GM18858 (cell line): ENCODE measurements around the gene PLD4.

ENCODE experiments used
- ATAC-seq: cut with Tn5 transposase; IDR thresholded peaks from one replicate; pipeline ENCODE4 v1.9.1; 2021; ENCODE audit not compliant: unreplicated experiment

Gene PLD4

DNA sequence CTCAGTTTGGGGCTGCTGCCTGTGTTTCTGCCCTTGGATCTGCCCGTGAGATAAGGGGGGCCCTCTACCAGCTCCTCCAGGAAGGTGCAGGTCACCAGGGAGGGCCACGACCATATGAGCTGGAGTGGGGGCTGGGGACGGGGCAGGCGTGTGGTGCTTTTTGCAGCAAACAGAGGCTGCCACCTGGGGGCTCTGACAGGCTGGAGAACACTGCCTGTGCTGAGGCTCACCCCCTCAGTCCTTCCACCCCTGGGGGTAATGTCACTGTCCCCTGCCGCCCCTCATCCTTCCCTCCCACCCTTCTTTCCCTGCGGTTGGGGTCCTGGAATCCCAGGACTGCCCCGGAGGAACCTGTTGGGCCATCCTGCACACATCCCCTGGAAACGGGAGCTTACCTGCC, 3.2 kb downstream of the PLD4 start:
- ATAC-seq = no peak

DNA sequence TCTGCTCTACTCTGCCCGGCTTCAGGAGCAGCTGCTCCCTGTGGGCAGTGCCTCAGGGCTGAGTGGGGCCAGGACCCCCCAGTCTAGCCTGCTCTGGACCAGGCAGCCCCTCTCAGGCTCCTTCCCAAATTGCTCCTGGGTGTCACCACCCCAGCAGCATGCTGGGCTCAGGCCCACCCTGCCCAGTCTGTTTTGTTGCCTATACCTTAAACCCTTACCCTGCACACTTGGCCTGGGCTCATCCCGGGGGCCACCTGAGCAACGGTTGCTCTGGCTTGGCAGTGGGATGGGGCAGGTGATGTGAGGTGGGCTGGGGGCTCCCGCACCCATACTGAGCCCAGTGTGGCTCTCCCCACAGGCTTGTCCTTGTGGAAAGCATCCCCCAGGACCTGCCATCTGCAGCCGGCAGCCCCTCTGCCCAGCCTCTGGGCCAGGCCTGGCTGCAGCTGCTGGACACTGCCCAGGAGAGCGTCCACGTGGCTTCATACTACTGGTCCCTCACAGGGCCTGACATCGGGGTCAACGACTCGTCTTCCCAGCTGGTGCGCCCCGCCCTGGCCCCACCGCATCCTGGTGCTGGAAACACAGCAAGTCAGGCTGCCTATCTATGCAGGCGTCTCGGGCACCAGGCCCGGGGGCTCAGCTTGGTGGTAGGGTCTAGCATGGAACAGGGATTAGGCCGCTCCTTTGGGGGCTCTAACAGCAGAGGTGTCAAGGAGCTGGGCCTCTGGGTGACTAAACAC, 3.9 kb downstream of the PLD4 start:
- no peak for ATAC-seq

DNA sequence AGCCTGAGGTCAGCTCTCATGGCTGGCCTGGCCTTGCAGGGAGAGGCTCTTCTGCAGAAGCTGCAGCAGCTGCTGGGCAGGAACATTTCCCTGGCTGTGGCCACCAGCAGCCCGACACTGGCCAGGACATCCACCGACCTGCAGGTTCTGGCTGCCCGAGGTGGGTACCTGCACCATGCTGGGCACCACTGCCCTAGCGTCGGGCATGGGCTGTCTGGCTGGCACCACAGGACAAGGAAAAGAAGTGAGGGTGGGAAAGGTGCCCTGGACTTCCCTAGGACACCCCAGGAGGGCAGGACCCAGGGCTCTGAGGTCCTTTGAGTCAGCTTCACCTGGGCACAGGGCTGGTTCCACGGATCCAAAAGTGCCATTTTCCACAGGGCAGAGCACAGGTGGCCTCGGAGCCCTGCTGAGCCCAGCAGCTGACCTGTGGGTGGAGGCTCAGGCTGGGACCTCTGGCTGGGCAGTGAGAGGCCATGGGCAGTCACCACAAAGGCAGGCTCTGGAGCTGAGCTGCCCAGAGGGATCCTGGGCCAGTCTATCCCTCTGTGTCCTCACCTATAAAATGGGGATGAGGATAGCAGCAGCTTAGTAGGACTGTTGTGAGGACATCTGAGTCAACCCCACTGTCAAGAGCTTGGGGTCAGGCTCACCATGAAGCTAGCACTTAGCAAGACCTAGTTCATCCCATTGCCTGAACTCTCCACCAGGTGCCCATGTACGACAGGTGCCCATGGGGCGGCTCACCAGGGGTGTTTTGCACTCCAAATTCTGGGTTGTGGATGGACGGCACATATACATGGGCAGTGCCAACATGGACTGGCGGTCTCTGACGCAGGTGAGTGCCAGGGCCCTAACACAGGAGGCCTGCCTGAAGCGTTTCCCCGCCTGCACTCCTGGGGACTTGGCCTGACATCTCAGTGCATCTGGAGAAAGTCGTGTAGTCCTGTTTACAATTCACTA, 4.9 kb downstream of the PLD4 start:
- no peak for ATAC-seq

DNA sequence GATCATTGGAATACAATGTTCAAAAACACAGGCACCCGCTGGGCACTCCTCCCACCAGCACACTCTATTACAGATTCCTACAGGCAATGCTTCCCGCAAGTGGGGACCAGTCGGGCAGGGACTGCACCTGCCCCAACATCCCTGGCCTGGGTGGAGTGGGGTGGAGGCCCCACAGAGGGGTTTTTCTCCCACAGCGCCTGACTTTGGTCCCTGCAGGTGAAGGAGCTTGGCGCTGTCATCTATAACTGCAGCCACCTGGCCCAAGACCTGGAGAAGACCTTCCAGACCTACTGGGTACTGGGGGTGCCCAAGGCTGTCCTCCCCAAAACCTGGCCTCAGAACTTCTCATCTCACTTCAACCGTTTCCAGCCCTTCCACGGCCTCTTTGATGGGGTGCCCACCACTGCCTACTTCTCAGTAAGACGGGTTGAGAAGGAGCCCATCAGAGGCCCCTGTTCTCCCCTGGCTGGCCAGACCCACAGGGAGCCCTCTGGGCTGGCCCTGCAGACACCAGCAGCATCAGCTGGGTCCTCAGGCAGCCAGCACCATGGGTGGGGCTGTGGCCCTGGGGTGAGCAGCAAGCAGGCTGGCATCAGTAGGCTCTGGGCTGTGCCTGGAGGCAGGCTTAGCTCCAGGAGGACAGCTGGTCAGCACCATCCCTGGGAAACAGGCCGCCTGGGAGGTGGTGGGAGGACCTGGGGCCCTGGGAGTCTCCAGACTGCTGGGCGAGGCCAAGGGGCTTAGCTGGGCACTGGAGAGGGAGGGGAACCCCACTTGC, 6.0 kb downstream of the PLD4 start:
- ATAC-seq = no peak

- ATAC-seq = no peak
Observed at GRCh38 chr14:104931304-104931770, 6.7 kb downstream of the PLD4 start.

- ATAC-seq = no peak
Observed at GRCh38 chr14:104931771-104932675, 7.3 kb downstream of the PLD4 start.

GRCh38 chr14:104932676-104933631, 8.3 kb downstream of the PLD4 start:
- ATAC-seq = no peak

DNA sequence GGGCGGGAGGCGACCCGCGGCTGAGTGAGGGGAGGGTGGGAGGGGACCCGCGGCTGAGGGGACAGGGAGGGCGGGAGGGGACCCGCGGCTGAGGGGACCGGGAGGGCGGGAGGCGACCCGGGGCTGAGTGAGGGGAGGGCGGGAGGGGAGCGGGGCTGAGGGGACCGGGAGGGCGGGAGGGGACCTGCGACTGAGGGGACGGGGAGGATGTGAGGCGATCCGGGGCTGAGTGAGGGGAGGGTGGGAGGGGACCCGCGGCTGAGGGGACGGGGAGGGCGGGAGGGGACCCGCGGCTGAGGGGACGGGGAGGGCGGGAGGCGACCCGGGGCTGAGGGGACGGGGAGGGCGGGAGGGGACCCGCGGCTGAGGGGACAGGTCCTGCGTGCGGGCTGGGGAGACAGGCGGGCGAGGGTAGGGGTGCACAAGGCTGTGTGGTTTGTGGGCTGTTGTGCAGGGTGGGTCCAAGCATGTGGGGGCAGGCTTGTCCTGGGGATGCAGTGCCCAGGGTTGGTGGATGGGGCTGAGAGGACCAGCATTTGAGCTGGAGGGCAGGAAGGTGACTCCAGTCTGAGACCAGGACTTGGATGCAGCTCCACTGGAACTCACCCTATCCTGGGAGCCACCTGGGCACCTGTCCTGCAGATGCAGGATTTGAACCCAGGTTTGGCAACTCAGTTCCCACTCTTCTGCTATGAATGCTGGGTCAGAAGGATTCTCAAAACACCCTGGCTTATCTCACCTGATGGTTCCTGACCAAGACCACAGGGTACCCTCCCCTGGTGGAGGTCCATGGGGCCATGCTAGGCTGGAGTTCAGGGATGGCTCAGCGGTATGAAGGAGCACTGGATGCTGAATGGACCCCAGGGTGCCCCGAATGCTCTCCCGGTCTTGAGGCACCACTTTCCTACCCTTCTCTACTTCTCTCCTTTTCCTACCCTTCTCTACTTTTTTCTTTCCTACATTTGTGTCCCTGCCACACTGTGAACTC, 9.4 kb downstream of the PLD4 start:
- ATAC-seq = no peak

GRCh38 chr14:104935026-104935650, 10.5 kb downstream of the PLD4 start:
- no peak for ATAC-seq

- no peak for ATAC-seq
Observed at GRCh38 chr14:104935955-104936354, 11.3 kb downstream of the PLD4 start.

- ATAC-seq = no peak
Observed at GRCh38 chr14:104936361-104937155, 11.9 kb downstream of the PLD4 start.

GRCh38 chr14:104937161-104937560, 12.5 kb downstream of the PLD4 start:
- no peak for ATAC-seq

DNA sequence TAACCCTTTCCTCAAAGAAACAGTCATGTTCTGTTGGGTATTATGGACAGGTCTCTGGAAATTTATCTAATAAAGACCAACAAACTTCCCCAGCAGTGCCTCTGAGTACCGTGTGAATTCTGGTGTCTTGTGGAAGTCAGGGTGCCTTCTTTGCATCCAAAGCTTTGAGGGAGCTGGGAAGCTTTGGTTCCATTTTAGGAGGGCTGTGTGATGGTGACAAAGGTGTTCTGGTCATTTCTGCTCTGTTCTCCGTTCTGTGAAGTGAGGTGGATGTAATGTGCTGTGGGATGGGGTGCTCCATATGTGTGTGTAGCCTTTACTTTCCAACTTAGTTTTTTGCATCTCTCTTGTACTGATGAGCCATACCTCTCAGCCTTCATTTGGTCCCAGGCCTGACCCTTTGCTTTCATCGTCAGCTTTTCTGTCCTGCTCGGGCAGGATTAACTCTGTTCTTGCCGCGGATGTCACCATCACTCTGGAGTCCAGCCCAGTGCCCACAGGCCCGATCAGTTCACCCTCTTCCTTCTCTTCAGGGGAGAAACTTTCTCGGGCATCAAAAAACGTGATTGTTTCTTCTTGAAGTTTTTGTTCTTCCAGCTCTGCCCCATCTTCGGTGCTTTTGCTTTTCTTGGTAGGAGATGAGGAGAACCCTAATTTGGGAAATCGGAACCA, 13.2 kb downstream of the PLD4 start:
- no peak for ATAC-seq

- ATAC-seq = no peak
Observed at GRCh38 chr14:104938436-104938835, 13.8 kb downstream of the PLD4 start.

- no peak for ATAC-seq
Observed at GRCh38 chr14:104938960-104939359, 14.3 kb downstream of the PLD4 start.
